HAP-1 (cell line): ENCODE results near the gene CLIP3.

Source experiments
- DNase-seq, 2 experiments: peaks; one replicate each; pipeline ENCODE4 v3.0.0-alpha.2; 2016 to 2020; ENCODE audit warnings: low spot score in 2 of 2
- H3K27me3 ChIP-seq: fragments of 250-450 bp; sonication (Bioruptor Pico); 2 replicates; pipeline ENCODE4 v1.5.1; 2020; ENCODE audit warnings: low read depth, mild to moderate bottlenecking, moderate library complexity
- H3K36me3 ChIP-seq: fragments of 250-450 bp; sonication (Bioruptor Pico); replicated peaks from 2 replicates; pipeline ENCODE4 v1.5.1; 2020; ENCODE audit warnings: mild to moderate bottlenecking
- H3K4me1 ChIP-seq: fragments of 250-450 bp; sonication (Bioruptor Pico); 2 replicates; pipeline ENCODE4 v1.5.1; 2020; ENCODE audit warnings: mild to moderate bottlenecking
- H3K4me3 ChIP-seq: fragments of 250-450 bp; sonication (Bioruptor Pico); 2 replicates; pipeline ENCODE4 v1.5.1; 2020; ENCODE audit warnings: mild to moderate bottlenecking, moderate library complexity
- H3K9me3 ChIP-seq: fragments of 250-450 bp; sonication (Bioruptor Pico); 2 replicates; pipeline ENCODE4 v1.5.1; 2020; ENCODE audit warnings: mild to moderate bottlenecking, moderate library complexity
- in situ Hi-C: fragments of 300-500 bp; cut with MboI; formaldehyde crosslinking; loops from 3 replicates; pipeline ENCODE4 v1.14.3; 2020; ENCODE audit warnings: low sequenced_read_pairs, inconsistent platforms, mixed read lengths

Gene CLIP3

DNA sequence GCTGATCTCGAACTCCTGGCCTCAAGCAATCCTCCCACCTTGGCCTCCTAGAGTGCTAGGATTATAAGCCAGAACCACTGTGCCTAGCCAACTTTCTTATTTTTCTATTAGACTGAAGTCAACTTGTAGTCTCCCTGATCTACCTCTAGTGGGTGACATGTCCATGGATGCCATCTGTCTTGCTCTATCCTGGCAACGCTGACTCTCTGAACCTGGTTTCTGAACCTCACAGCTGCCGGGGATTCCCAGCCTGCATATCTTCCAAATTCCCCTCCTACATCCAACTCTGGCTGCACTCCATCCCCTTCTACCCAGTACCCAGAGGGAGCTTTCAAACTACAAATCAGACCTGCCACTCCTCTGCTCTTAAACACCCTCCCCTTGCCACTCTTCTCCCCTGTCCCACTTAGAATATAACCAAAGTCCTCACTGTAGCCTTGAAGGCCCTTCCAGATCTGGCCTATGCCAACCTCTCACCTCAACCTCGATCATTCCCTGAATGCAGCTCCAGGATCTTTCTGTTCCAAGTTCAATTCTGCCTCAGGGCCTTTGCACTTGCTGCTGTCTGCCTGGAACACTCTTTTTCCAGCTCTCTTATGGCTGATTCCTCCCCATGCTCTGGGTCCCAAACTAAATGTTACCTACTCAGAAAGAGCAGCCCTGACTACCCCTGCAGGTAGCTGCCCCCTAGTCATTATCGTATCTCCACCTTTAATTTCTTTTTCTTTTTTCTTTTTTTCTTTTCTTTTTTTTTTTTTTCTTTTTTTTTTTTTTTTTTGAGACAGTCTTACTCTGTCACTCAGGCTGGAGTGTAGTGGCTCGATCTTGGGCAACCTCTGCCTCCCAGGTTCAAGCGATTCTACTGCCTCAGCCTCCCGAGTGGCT lies 2.2 kb downstream of the CLIP3 start:
- DNase-seq, result no peak
- H3K36me3 ChIP-seq, result no peaks in the 10 kb centered on the region; the same call in none of the 2 replicates
- no peaks in the 10 kb centered on the region for H3K27me3 ChIP-seq
- in situ Hi-C loops, result no loop called here
- no peaks in the 10 kb centered on the region for H3K9me3 ChIP-seq
- H3K4me3 ChIP-seq, result no peak overlapping the region
- no peaks in the 10 kb centered on the region for H3K4me1 ChIP-seq

GRCh38 chr19:36028313-36029041 lies 4.2 kb downstream of the CLIP3 start:
- H3K9me3 ChIP-seq, result no peaks in the 10 kb centered on the region
- peaks cover 3% of the 10 kb centered on the region for H3K36me3 ChIP-seq
- DNase-seq, result no peak
- no peaks in the 10 kb centered on the region for H3K27me3 ChIP-seq
- no peak overlapping the region for H3K4me3 ChIP-seq
- in situ Hi-C loops, result no loop called here
- no peaks in the 10 kb centered on the region for H3K4me1 ChIP-seq

GRCh38 chr19:36027696-36028095 lies 5.0 kb downstream of the CLIP3 start:
- no peaks in the 10 kb centered on the region for H3K27me3 ChIP-seq
- no peak overlapping the region for H3K4me3 ChIP-seq
- in situ Hi-C loops, result no loop called here
- H3K36me3 ChIP-seq, result peaks cover 7% of the 10 kb centered on the region
- H3K4me1 ChIP-seq, result no peaks in the 10 kb centered on the region
- H3K9me3 ChIP-seq, result no peaks in the 10 kb centered on the region
- DNase-seq, result no peak

GRCh38 chr19:36026091-36026876 lies 6.4 kb downstream of the CLIP3 start:
- no peaks in the 10 kb centered on the region for H3K27me3 ChIP-seq
- no peaks in the 10 kb centered on the region for H3K4me1 ChIP-seq
- H3K9me3 ChIP-seq, result no peaks in the 10 kb centered on the region
- no peak for DNase-seq
- peaks cover 10% of the 10 kb centered on the region for H3K36me3 ChIP-seq
- in situ Hi-C loops, result no loop called here
- no peak overlapping the region for H3K4me3 ChIP-seq

GRCh38 chr19:36025541-36025940 lies 7.1 kb downstream of the CLIP3 start:
- H3K36me3 ChIP-seq, result peaks cover 17% of the 10 kb centered on the region
- no peak overlapping the region for H3K4me3 ChIP-seq
- H3K4me1 ChIP-seq, result no peaks in the 10 kb centered on the region
- in situ Hi-C loops, result no loop called here
- H3K9me3 ChIP-seq, result no peaks in the 10 kb centered on the region
- no peak for DNase-seq
- no peaks in the 10 kb centered on the region for H3K27me3 ChIP-seq

DNA sequence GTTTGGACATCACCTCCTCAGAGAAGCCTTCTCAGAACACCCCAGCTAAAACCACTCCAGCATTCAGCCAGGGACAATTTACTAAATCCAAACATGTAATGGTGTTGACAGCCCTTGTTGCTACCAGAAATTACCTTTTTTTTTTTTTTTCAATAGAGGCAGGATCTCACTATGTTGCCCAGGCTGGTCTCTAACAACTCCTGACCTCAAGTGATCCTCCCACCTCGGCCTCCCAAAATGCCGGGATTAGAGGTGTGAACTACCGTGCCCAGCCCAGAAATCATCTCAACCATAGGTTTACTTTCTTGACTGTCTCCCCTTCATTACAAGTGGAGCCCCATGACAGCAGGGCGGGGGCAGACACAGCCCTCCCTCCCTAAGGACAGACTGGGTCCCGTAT lies 9.2 kb downstream of the CLIP3 start:
- no peak for DNase-seq
- no peaks in the 10 kb centered on the region for H3K9me3 ChIP-seq
- in situ Hi-C loops, result no loop called here
- H3K4me3 ChIP-seq, result no peak overlapping the region
- H3K36me3 ChIP-seq, result peaks cover 20% of the 10 kb centered on the region; the same call in 1 of the 2 replicates
- H3K27me3 ChIP-seq, result no peaks in the 10 kb centered on the region
- H3K4me1 ChIP-seq, result no peaks in the 10 kb centered on the region

- no peaks in the 10 kb centered on the region for H3K9me3 ChIP-seq
- no peaks in the 10 kb centered on the region for H3K27me3 ChIP-seq
- H3K4me3 ChIP-seq, result no peak overlapping the region
- in situ Hi-C loops, result no loop called here
- peaks cover 6% of the 10 kb centered on the region for H3K4me1 ChIP-seq
- no peak for DNase-seq
- peaks cover 20% of the 10 kb centered on the region; the same call in 1 of the 2 replicates for H3K36me3 ChIP-seq
Measured at GRCh38 chr19:36019061-36019670, 13.5 kb downstream of the CLIP3 start.

DNA sequence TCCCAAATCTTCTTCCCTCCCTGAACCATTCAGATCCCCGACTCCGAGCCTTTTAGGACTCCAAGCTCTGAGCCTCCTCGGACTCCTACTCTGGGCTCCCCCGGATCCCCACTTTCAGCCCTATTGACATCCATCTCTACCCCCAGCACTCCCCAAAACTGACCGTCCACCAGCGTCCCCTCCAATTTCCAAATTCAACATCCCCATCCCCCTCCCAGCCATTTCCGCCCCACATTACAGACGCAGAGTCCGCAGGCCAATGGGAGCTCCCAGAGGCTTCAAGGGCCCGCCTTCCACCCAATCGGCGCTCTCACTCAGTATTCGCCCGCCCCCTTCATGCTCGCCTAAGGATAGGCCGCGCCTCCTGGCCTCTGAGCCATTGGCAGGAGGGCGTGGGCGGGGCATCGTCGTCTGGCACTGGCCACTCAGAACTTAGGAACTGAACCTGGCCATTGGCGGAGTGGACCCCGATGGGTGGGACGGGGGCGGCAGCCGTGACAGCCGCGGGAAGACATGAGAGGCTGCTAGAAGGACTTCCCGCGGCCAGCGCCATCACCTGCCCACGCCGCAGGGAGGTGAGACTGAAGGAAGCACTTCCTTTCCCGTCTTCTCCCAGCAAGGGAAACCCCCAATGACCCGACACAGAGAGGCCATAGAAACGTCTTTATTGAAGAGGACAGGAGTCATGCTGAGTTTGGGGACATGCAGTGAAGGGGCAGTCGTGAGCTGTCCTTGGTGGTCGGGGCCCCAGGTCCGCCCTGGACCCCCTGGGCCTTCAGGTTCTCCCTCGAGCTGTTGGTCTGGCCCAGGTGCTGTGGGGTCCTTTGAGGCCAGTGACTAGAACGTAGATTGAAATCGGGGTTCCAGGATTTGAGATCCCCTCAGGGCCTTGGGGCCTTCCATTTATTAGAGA lies 18.4 kb downstream of the CLIP3 start, which contains the start of gene ALKBH6:
ALKBH6 (minus strand) TSS at position 202 of the 913 bp plus-strand sequence. CDS start 816 bp downstream, outside the sequence.
- in situ Hi-C loops, result no loop called here
- peaks cover 8% of the 10 kb centered on the region for H3K4me1 ChIP-seq
- H3K9me3 ChIP-seq, result no peaks in the 10 kb centered on the region
- H3K36me3 ChIP-seq, result no peaks in the 10 kb centered on the region; the same call in 1 of the 2 replicates
- peak; percentile 98 to 100 for DNase-seq
- peak within 1 kb of the TSS; percentile 66 for H3K4me3 ChIP-seq
- H3K27me3 ChIP-seq, result no peaks in the 10 kb centered on the region

DNA sequence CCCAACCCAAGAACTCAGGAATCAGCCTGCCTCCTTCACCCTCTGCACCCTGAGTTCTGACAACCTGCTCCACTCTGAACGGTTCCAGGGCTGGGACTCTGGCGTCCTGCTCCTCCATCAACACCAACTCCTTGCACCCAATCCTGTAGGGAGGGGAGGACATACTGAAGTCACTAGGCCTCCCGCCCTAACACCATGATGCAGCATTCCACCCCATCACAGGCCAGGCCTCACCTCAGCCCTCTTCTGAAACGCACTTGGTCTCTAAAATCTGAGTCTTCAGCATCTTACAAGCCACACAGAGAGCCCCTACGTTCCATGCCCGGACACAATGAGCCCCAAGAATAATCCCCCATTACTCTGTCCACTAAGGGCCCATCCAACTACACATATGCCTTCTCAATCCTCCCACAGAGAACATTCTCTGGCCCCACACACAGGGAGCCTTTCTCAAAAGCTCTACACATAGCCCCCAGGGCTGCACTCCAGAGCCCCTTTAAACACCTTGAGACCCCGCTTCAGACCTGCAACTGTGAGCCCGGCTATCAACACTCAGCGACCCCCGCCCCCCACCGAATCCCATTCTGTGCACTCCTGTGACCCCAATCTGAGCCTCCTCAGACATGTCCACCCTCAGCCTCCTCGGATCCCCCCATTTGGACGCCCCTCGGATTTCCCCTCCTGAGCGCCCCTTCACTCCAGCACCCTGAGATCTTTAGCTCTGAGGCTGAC lies 19.2 kb downstream of the CLIP3 start:
- Histone ChIP-seq H3K4me3 (peak overlapping the region; percentile 66), H3K27me3 (no peaks in the 10 kb centered on the region), H3K36me3 (no peaks in the 10 kb centered on the region; the same call in 1 of the 2 replicates), H3K9me3 (no peaks in the 10 kb centered on the region), H3K4me1 (peaks cover 8% of the 10 kb centered on the region)
- no peak for DNase-seq
- in situ Hi-C loops, result no loop called here

DNA sequence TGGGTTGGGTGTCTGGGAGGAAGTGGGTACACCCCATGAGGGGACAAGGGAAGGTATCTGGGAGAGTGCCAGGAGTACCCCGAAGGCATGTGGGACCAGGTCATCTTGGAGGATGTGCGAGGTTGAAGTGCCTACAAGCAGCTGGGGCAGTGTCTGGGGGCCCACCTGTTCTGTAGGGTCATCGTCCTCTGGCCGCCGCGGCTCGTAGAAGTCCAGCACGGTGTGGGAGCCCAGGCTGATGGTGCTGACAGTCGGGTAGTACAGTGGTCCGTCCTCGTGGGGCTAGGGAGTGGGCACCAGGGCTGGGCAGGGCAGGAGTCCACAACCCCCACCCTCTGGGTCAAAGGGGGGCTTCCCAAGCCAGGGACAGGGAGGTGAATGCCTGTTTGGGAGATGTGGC lies 22.3 kb downstream of the CLIP3 start:
- no peaks in the 10 kb centered on the region for H3K9me3 ChIP-seq
- H3K4me1 ChIP-seq, result peaks cover 8% of the 10 kb centered on the region
- in situ Hi-C loops, result no loop called here
- DNase-seq, result no peak
- H3K27me3 ChIP-seq, result no peaks in the 10 kb centered on the region
- no peak overlapping the region for H3K4me3 ChIP-seq
- H3K36me3 ChIP-seq, result no peaks in the 10 kb centered on the region

DNA sequence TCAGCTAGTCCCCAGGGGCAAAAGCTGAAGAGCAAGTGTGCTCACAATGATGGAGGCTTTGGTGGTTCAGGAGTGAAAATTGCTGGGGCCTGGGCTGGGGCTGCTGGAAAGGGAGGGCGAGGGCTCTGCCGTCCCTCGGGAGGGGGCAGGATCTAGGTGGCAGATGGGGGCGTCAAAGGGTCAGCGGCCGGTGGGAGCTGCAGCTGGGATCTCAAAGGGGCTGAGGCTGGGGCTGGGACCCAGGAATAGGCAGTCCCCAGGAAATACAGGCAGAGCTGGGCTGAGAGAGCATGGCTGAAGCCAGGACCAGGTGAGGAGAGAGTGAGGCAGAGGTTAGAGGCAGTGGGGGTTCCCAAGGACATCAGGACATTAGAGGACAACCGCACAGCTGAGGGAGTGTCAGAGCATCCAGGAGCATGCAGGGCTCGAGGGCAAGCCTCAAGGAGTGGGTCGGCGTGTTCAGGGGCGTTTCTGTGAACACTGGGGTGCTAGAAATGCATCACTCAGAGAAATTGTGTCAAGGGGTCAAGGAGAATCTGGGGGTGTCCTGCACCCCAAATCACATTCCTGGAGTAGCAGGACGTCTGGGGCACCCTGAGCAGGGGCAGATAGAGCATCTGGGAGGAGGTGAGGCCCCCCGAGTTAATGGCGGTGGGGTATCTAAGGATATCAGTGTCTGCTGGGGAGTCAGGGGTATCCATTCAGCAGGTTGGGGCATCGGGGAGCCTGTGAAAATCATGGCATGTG lies 22.9 kb downstream of the CLIP3 start:
- H3K4me1 ChIP-seq, result peaks cover 3% of the 10 kb centered on the region; the same call in 1 of the 2 replicates
- H3K36me3 ChIP-seq, result no peaks in the 10 kb centered on the region
- no peaks in the 10 kb centered on the region for H3K27me3 ChIP-seq
- no peak for DNase-seq
- in situ Hi-C loops, result no loop called here
- H3K4me3 ChIP-seq, result no peak overlapping the region
- no peaks in the 10 kb centered on the region for H3K9me3 ChIP-seq
